Measurements from ENCODE around the gene PGBD5. TPM values are rescaled to one million over a fixed set of nuclear protein-coding genes. Genes with fewer than 3 reads are reported as not detected.

PGBD5 gene
- total and polyA plus RNA-seq, 3 donors from 2014 or later, result 14.3 to 28.1 (median 16.0) TPM

- intact Hi-C loops (cut with DNase I; ENCODE audit: low total_unique reads), result no loop called here
Observed at GRCh38 chr1:230355128-230355527, 71.0 kb downstream of the PGBD5 start.

GRCh38 chr1:230354005-230354404 lies 72.1 kb downstream of the PGBD5 start:
- no peaks in the 10 kb centered on the region for H3K4me1 ChIP-seq
- intact Hi-C loops (cut with DNase I; ENCODE audit: low total_unique reads), result no loop called here
- no peak overlapping the region for H3K27ac ChIP-seq
- 92 to 96% methylated on average over 4 of the region's 4 CpGs for WGBS, 2 donors
- no peaks in the 10 kb centered on the region for H3K36me3 ChIP-seq (ENCODE audit: low read depth, missing control alignments)
- no peak overlapping the region for H3K4me3 ChIP-seq
- no peaks in the 10 kb centered on the region for H3K9me3 ChIP-seq
- DNase-seq, result no peak
- no peaks in the 10 kb centered on the region for H3K27me3 ChIP-seq
- TF ChIP-seq CTCF (IDR thresholded peaks at IDR 0.05), result no peak
- TF ChIP-seq POLR2A (IDR thresholded peaks at IDR 0.05), result no peak

More at GRCh38 chr1:230355128-230355527, 71.0 kb downstream of the PGBD5 start:
- no peak for DNase-seq
- H3K9me3 ChIP-seq, result no peaks in the 10 kb centered on the region
- H3K4me1 ChIP-seq, result no peaks in the 10 kb centered on the region
- TF ChIP-seq CTCF (IDR thresholded peaks at IDR 0.05) (no peak), POLR2A (IDR thresholded peaks at IDR 0.05) (no peak)
- 64 to 66% methylated on average over 3 to 4 of the region's 4 CpGs for WGBS, 2 donors
- H3K36me3 ChIP-seq (ENCODE audit: low read depth, missing control alignments), result no peaks in the 10 kb centered on the region
- no peak overlapping the region for H3K4me3 ChIP-seq
- no peak overlapping the region for H3K27ac ChIP-seq
- no peaks in the 10 kb centered on the region for H3K27me3 ChIP-seq

GRCh38 chr1:230352537-230352936 lies 73.6 kb downstream of the PGBD5 start:
- H3K4me3 ChIP-seq, result no peak overlapping the region
- WGBS, 2 donors, result 79 to 80% methylated on average over 6 of the region's 6 CpGs
- H3K27ac ChIP-seq, result no peak overlapping the region
- intact Hi-C loops (cut with DNase I; ENCODE audit: low total_unique reads), result no loop called here
- no peaks in the 10 kb centered on the region for H3K4me1 ChIP-seq
- no peaks in the 10 kb centered on the region for H3K36me3 ChIP-seq (ENCODE audit: low read depth, missing control alignments)
- H3K27me3 ChIP-seq, result no peaks in the 10 kb centered on the region
- DNase-seq, result no peak
- no peak for TF ChIP-seq POLR2A (IDR thresholded peaks at IDR 0.05)
- TF ChIP-seq CTCF (IDR thresholded peaks at IDR 0.05), result no peak
- no peaks in the 10 kb centered on the region for H3K9me3 ChIP-seq

GRCh38 chr1:230351983-230352382 lies 74.1 kb downstream of the PGBD5 start:
- Histone ChIP-seq H3K27ac (no peak overlapping the region), H3K36me3 (ENCODE audit: low read depth, missing control alignments) (no peaks in the 10 kb centered on the region), H3K4me1 (no peaks in the 10 kb centered on the region), H3K9me3 (no peaks in the 10 kb centered on the region), H3K27me3 (no peaks in the 10 kb centered on the region), H3K4me3 (no peak overlapping the region)
- WGBS, 2 donors, result 75 to 80% methylated on average over 6 of the region's 6 CpGs
- TF ChIP-seq POLR2A (IDR thresholded peaks at IDR 0.05) (no peak), CTCF (IDR thresholded peaks at IDR 0.05) (no peak)
- no peak for DNase-seq
- intact Hi-C loops (cut with DNase I; ENCODE audit: low total_unique reads), result no loop called here

GRCh38 chr1:230351514-230351913 lies 74.6 kb downstream of the PGBD5 start:
- H3K4me1 ChIP-seq, result no peaks in the 10 kb centered on the region
- WGBS, 2 donors, result 63 to 73% methylated on average over 2 of the region's 2 CpGs
- H3K4me3 ChIP-seq, result no peak overlapping the region
- DNase-seq, result no peak
- H3K27ac ChIP-seq, result no peak overlapping the region
- no peaks in the 10 kb centered on the region for H3K9me3 ChIP-seq
- no peaks in the 10 kb centered on the region for H3K36me3 ChIP-seq (ENCODE audit: low read depth, missing control alignments)
- intact Hi-C loops (cut with DNase I; ENCODE audit: low total_unique reads), result no loop called here
- H3K27me3 ChIP-seq, result no peaks in the 10 kb centered on the region
- no peak for TF ChIP-seq POLR2A (IDR thresholded peaks at IDR 0.05)
- no peak for TF ChIP-seq CTCF (IDR thresholded peaks at IDR 0.05)
